ENCODE results near the gene WNT8A.

Gene WNT8A

GRCh38 chr5:138091685-138092084 lies 7.9 kb downstream of the WNT8A start:
- DNase-seq (ENCODE audit: low read depth), result no peak

- DNase-seq (ENCODE audit: low read depth), result no peak
These were observed 8.5 kb downstream of the WNT8A start for GRCh38 chr5:138092301-138092700.

GRCh38 chr5:138093036-138093435 lies 9.2 kb downstream of the WNT8A start:
- no peak for DNase-seq (ENCODE audit: low read depth)

GRCh38 chr5:138095100-138095907 lies 11.5 kb downstream of the WNT8A start:
- DNase-seq (ENCODE audit: low read depth), result no peak

GRCh38 chr5:138096363-138096762 lies 12.5 kb downstream of the WNT8A start:
- DNase-seq (ENCODE audit: low read depth), result no peak

- no peak for DNase-seq (ENCODE audit: low read depth)
These were observed 13.4 kb downstream of the WNT8A start for GRCh38 chr5:138096997-138097828.

GRCh38 chr5:138102454-138103318 lies 18.9 kb downstream of the WNT8A start:
- no peak for DNase-seq (ENCODE audit: low read depth)

- no peak for DNase-seq (ENCODE audit: low read depth)
These were observed 19.4 kb downstream of the WNT8A start for GRCh38 chr5:138103319-138103637.

- DNase-seq (ENCODE audit: low read depth), result no peak
These were observed 21.9 kb downstream of the WNT8A start for GRCh38 chr5:138105709-138106108.

- DNase-seq (ENCODE audit: low read depth), result no peak
These were observed 23.4 kb downstream of the WNT8A start for GRCh38 chr5:138107213-138107612.

- DNase-seq (ENCODE audit: low read depth), result no peak
These were observed 25.8 kb downstream of the WNT8A start for GRCh38 chr5:138109463-138110265.

- DNase-seq (ENCODE audit: low read depth), result no peak
These were observed 26.6 kb downstream of the WNT8A start for GRCh38 chr5:138110266-138110963.

GRCh38 chr5:138111181-138111580 lies 27.3 kb downstream of the WNT8A start:
- DNase-seq (ENCODE audit: low read depth), result no peak

GRCh38 chr5:138111937-138112336 lies 28.1 kb downstream of the WNT8A start:
- no peak for DNase-seq (ENCODE audit: low read depth)

- DNase-seq (ENCODE audit: low read depth), result no peak
These were observed 31.4 kb downstream of the WNT8A start for GRCh38 chr5:138115254-138115653.

GRCh38 chr5:138128334-138128733 lies 44.5 kb downstream of the WNT8A start:
- DNase-seq (ENCODE audit: low read depth), result no peak

- no peak for DNase-seq (ENCODE audit: low read depth)
These were observed 45.5 kb downstream of the WNT8A start for GRCh38 chr5:138129347-138129746.

GRCh38 chr5:138132543-138132942 lies 48.7 kb downstream of the WNT8A start:
- no peak for DNase-seq (ENCODE audit: low read depth)

- DNase-seq (ENCODE audit: low read depth), result no peak
These were observed 55.3 kb downstream of the WNT8A start, which contains the start of gene NME5 for GRCh38 chr5:138138949-138139780. NME5 (minus strand) TSS chr5:138139428; CDS start chr5:138138780, 648 bp downstream.

GRCh38 chr5:138139781-138140090 lies 55.9 kb downstream of the WNT8A start:
- no peak for DNase-seq (ENCODE audit: low read depth)
